NOMO-1 treated with dmso at 0.1 percent for 144 hours (cell line): ENCODE results near the gene GBA2.
A peak's percentile ranks its signal among the peaks of the same experiment; 100 is the strongest.

Source experiments
- DNase-seq: peaks from one replicate; lab custom pipeline; 2025; ENCODE audit not compliant: unreplicated experiment; lab: John Stamatoyannopoulos, UW

Gene GBA2

GRCh38 chr9:35766997-35767396 is 18.0 kb upstream of the GBA2 start:
- no peak for DNase-seq

- DNase-seq = no peak
These were observed 14.8 kb upstream of the GBA2 start for GRCh38 chr9:35763803-35764202.

GRCh38 chr9:35763181-35763580 is 14.2 kb upstream of the GBA2 start:
- DNase-seq = no peak

- DNase-seq = no peak
These were observed 11.6 kb upstream of the GBA2 start for GRCh38 chr9:35760651-35761050.

- DNase-seq = no peak
These were observed 10.8 kb upstream of the GBA2 start for GRCh38 chr9:35759795-35760194.

GRCh38 chr9:35758475-35759050 is 9.5 kb upstream of the GBA2 start:
- DNase-seq = peak; percentile 36

- DNase-seq = no peak
These were observed 8.9 kb upstream of the GBA2 start for GRCh38 chr9:35757892-35758275.

- peak; percentile 63 for DNase-seq
These were observed 8.3 kb upstream of the GBA2 start for GRCh38 chr9:35757226-35757891.

- peak; percentile 73 for DNase-seq
These were observed 7.5 kb upstream of the GBA2 start for GRCh38 chr9:35756275-35757225.

GRCh38 chr9:35755071-35755470 is 6.0 kb upstream of the GBA2 start:
- no peak for DNase-seq

GRCh38 chr9:35754264-35754663 is 5.2 kb upstream of the GBA2 start, which contains the start of gene MSMP:
TSS of gene MSMP (minus strand) at chr9:35754276. CDS start at chr9:35754129, 147 bp downstream.
- no peak for DNase-seq

- no peak for DNase-seq
These were observed 4.4 kb upstream of the GBA2 start for GRCh38 chr9:35753466-35753865.

- no peak for DNase-seq
These were observed 1.2 kb upstream of the GBA2 start for GRCh38 chr9:35750256-35750531.

GRCh38 chr9:35749515-35750255 is 657 bp upstream of the GBA2 start:
- DNase-seq = no peak

GRCh38 chr9:35748242-35748857 is 678 bp downstream of the GBA2 start:
- DNase-seq = no peak

- no peak for DNase-seq
These were observed 2.4 kb downstream of the GBA2 start for GRCh38 chr9:35746583-35746982.

GRCh38 chr9:35745569-35745968 is 3.5 kb downstream of the GBA2 start:
- no peak for DNase-seq

- no peak for DNase-seq
These were observed 5.0 kb downstream of the GBA2 start for GRCh38 chr9:35743880-35744518.

GRCh38 chr9:35743452-35743851 is 5.6 kb downstream of the GBA2 start:
- peak; percentile 8 for DNase-seq

- no peak for DNase-seq
These were observed 7.3 kb downstream of the GBA2 start for GRCh38 chr9:35741740-35742139.
